AG10803 (cell line): ENCODE measurements around the gene GALNT2.

Experiments used
- DNase-seq: peaks from one replicate; pipeline ENCODE4 v3.0.0; 2010; ENCODE audit warnings: low read depth
- H3K4me3 ChIP-seq: 2 replicates; pipeline ENCODE4 v1.5.1; 2011; ENCODE audit warnings: mild to moderate bottlenecking, low read length, control low read depth
- TF ChIP-seq, protein P1 (sequence below): conservative IDR thresholded peaks from 2 replicates; pipeline ENCODE4 v1.5.1; 2011; ENCODE audit warnings: mild to moderate bottlenecking, low read length, control low read depth, inconsistent platforms

The GALNT2 gene

DNA sequence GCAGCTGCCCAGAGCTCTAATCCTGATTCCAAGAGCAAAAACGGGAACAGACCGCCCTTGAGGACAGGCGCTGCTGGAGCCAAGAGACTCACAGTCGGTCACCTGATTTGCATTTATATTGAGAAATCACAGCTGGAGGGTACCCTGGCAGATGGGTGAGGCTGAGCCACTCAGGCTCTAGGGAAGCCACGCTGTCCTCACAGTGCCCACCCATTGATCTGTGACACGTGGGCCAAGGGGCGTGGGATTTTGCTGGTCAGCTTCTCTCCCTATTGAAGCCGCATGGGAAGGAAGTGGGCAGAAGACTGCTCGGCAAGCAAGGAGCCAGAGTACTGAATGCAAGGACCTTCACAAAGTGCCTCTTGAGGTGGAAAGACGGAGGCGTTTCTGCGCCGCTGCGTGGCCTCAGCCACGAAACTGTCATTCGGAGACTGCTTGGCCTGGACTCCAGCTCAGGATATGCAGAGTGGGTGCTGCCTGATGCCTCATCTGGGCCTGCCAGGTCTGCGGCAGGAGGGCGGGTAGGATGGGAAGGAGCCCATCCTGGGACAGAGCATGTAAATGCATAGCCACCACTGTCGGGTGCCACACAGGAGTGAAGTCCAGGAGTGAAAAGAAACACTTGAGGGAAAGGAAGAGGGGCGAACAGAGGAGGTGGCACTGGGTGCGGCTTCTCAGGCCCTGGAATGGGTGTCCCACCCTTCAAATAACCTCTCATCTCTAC lies 219.3 kb downstream of the GALNT2 start:
- TF ChIP-seq, protein P1, sequence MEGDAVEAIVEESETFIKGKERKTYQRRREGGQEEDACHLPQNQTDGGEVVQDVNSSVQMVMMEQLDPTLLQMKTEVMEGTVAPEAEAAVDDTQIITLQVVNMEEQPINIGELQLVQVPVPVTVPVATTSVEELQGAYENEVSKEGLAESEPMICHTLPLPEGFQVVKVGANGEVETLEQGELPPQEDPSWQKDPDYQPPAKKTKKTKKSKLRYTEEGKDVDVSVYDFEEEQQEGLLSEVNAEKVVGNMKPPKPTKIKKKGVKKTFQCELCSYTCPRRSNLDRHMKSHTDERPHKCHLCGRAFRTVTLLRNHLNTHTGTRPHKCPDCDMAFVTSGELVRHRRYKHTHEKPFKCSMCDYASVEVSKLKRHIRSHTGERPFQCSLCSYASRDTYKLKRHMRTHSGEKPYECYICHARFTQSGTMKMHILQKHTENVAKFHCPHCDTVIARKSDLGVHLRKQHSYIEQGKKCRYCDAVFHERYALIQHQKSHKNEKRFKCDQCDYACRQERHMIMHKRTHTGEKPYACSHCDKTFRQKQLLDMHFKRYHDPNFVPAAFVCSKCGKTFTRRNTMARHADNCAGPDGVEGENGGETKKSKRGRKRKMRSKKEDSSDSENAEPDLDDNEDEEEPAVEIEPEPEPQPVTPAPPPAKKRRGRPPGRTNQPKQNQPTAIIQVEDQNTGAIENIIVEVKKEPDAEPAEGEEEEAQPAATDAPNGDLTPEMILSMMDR: no peak
- DNase-seq: no peak
- no peak overlapping the region for H3K4me3 ChIP-seq

GRCh38 chr1:230286890-230287269 lies 219.8 kb downstream of the GALNT2 start:
- TF ChIP-seq, protein P1: no peak
- no peak overlapping the region for H3K4me3 ChIP-seq
- no peak for DNase-seq

- TF ChIP-seq, protein P1: no peak
- no peak overlapping the region for H3K4me3 ChIP-seq
Observed at GRCh38 chr1:230287674-230288315, 220.8 kb downstream of the GALNT2 start.

GRCh38 chr1:230288641-230289349 lies 221.8 kb downstream of the GALNT2 start:
- no peak overlapping the region for H3K4me3 ChIP-seq
- no peak for DNase-seq
- TF ChIP-seq, protein P1: no peak

More at GRCh38 chr1:230287674-230288315, 220.8 kb downstream of the GALNT2 start:
- no peak for DNase-seq

- H3K4me3 ChIP-seq: no peak overlapping the region
- DNase-seq: no peak
- TF ChIP-seq, protein P1: no peak
Observed at GRCh38 chr1:230289350-230289644, 222.3 kb downstream of the GALNT2 start.

GRCh38 chr1:230291731-230292620 lies 224.9 kb downstream of the GALNT2 start:
- DNase-seq: no peak
- TF ChIP-seq, protein P1: no peak
- no peak overlapping the region for H3K4me3 ChIP-seq
